K562 (cell line): Measurements from ENCODE around the gene NBEAL2. TPM values are rescaled to one million over a fixed set of nuclear protein-coding genes. Genes with fewer than 3 reads are reported as not detected.

Source experiments
- BRD4 ChIP-seq: fragments of 200-600 bp; sonication (generic); IDR thresholded peaks from 2 replicates; pipeline ENCODE4 v1.6.1; 2017; ENCODE audit warnings: inconsistent platforms
- CBFB ChIP-seq: sonication (generic); formaldehyde crosslinking; IDR thresholded peaks from 2 replicates; pipeline ENCODE4 v1.4.0; 2020; ENCODE audit warnings: mild to moderate bottlenecking, missing genetic modification reagents
- CTBP1 ChIP-seq: fragments of 450-650 bp; IDR thresholded peaks from 2 replicates; pipeline ENCODE4 v1.6.1; 2016; ENCODE audit warnings: borderline replicate concordance
- ETV1 ChIP-seq: fragments of 450-650 bp; conservative IDR thresholded peaks from 2 replicates; pipeline ENCODE4 v1.6.1; 2016; ENCODE audit warnings: missing genetic modification characterization, control low read depth, low read depth, missing compliant biosample characterization
- KLF16 ChIP-seq: IDR thresholded peaks from 2 replicates; pipeline ENCODE4 v1.6.1; 2016; ENCODE audit warnings: antibody characterized with exemption
- MAX ChIP-seq: sonication (generic); formaldehyde crosslinking; IDR thresholded peaks from 2 replicates; pipeline ENCODE4 v1.9.0; 2022; ENCODE audit warnings: mild to moderate bottlenecking, missing genetic modification reagents
- NBN ChIP-seq: fragments of 450-650 bp; IDR thresholded peaks from 2 replicates; pipeline ENCODE4 v1.6.1; 2016; ENCODE audit warnings: low read depth, mild to moderate bottlenecking
- NCOA6 ChIP-seq: fragments of 450-650 bp; IDR thresholded peaks from 2 replicates; pipeline ENCODE4 v1.6.1; 2017; ENCODE audit warnings: mild to moderate bottlenecking
- NR2C1 ChIP-seq, 2 experiments: fragments of 450-650 bp; IDR thresholded peaks; 2 replicates each; pipeline ENCODE4 v1.6.1; 2017; ENCODE audit warnings: mild to moderate bottlenecking in 2 of 2, antibody characterized with exemption in 1 of 2, inconsistent platforms in 1 of 2, missing compliant biosample characterization in 1 of 2, missing genetic modification characterization in 1 of 2
- NR2C2 ChIP-seq, 2 experiments: fragments of 200-800 bp in 1 of 2; sonication (Bioruptor generic) in 1 of 2; sonication (generic) in 1 of 2; formaldehyde crosslinking in 1 of 2; IDR thresholded peaks; 2 replicates each; pipeline versions ENCODE4 v1.6.1 to v1.8.0; 2016 to 2022; ENCODE audit warnings: mild to moderate bottlenecking in 1 of 2, missing compliant biosample characterization in 1 of 2, missing genetic modification characterization in 1 of 2, missing genetic modification reagents in 1 of 2
- SMAD4 ChIP-seq: fragments of 250-450 bp; sonication (Bioruptor Pico); conservative IDR thresholded peaks from 2 replicates; pipeline ENCODE4 v1.8.0; 2021; ENCODE audit warnings: inconsistent platforms, mild to moderate bottlenecking, moderate library complexity
- SMARCA5 ChIP-seq: fragments of 450-650 bp; IDR thresholded peaks from 2 replicates; pipeline ENCODE4 v1.6.1; 2016
- STAT6 ChIP-seq: sonication (generic); formaldehyde crosslinking; IDR thresholded peaks from 2 replicates; pipeline ENCODE4 v1.8.1; 2023; ENCODE audit warnings: mild to moderate bottlenecking, missing genetic modification reagents
- U2AF1 ChIP-seq: fragments of 200-400 bp; formaldehyde crosslinking; optimal IDR thresholded peaks from 2 replicates; pipeline ENCODE3; 2017; ENCODE audit warnings: mild to moderate bottlenecking, low read depth, low read length, moderate library complexity
- ZC3H11A ChIP-seq: IDR thresholded peaks from 2 replicates; pipeline ENCODE4 v1.6.1; 2012; ENCODE audit warnings: low read depth, low read length, improper control_type of control experiment
- ZMIZ1 ChIP-seq, 2 experiments: fragments of 150-350 bp in 1 of 2; IDR thresholded peaks; 2 replicates each; pipeline ENCODE4 v1.6.1; 2012 to 2016; ENCODE audit warnings: low read depth in 2 of 2, low read length in 2 of 2, mild to moderate bottlenecking in 1 of 2, moderate library complexity in 1 of 2
- polyA plus RNA-seq, 8 experiments: library from polyadenylated mRNA; depleted of rRNA in 4 of 8; stranded (reverse) in 5 of 8; unstranded in 3 of 8; fragments of >200 nt; fragmentation: Nextera tagmentation in 2 of 8; fragmentation: Illumina TruSeq in 1 of 8; extraction: Ambion mirVana in 2 of 8; extraction: Trizol in 1 of 8; gene quantifications; 2 replicates each; pipeline versions ENCODE4 v1.2.1 to v1.2.3, GENCODE V29; 2011 to 2014; ENCODE audit warnings: inconsistent platforms in 1 of 8, missing spikeins in 1 of 8
- total RNA-seq, 7 experiments: library from RNA; depleted of rRNA in 6 of 7; stranded (reverse); fragments of >200 nt in 6 of 7; fragmentation: Illumina TruSeq in 2 of 7; extraction: Trizol in 2 of 7; gene quantifications; 2 replicates each; pipeline versions ENCODE4 v1.2.1 to v1.2.3, GENCODE V29; 2011 to 2021; ENCODE audit warnings: low replicate concordance in 1 of 7

Gene NBEAL2
- total and polyA plus RNA-seq, 9 of the 15 experiments (the other 6 are each of a cell fraction or from before 2014, with no cell fraction given) = 0.06 to 114 (median 29.6) TPM

- TF ChIP-seq U2AF1 (no peak), NR2C1 (IDR thresholded peaks at IDR 0.05) (peak; percentile 82), NR2C1 (tag; IDR thresholded peaks at IDR 0.05) (peak; percentile 89), ZC3H11A (no peak), NBN (peak; percentile 27; the same call in 1 of the 2 replicates), MAX (0 out of 2 replicates have a peak, but pooled peaks have one; percentile 8), STAT6 (CRISPR knock-in tag) (0 out of 2 replicates have a peak, but pooled peaks have one; percentile 40), KLF16 (peak; percentile 23; the same call in 1 of the 2 replicates), SMARCA5 (no peak), CTBP1 (peak; percentile 73), NR2C2 (CRISPR knock-in tag; IDR thresholded peaks at IDR 0.05) (peak; percentile 84), NR2C2 (tag; IDR thresholded peaks at IDR 0.05) (peak; percentile 87), ZMIZ1 (IDR thresholded peaks at IDR 0.05; ENCODE audit: low read depth in 2 of 2, low read length in 2 of 2) (no peak), BRD4 (no peak), NCOA6 (no peak), ETV1 (tag) (peak; percentile 54; the same call in 1 of the 2 replicates), SMAD4 (CRISPR knock-in tag) (peak; percentile 75), CBFB (CRISPR knock-in tag) (no peak)
Measured at GRCh38 chr3:46948830-46949671, 30.4 kb upstream of the NBEAL2 start (continued).
